Thoracic aorta (tissue), 2 donors: Measurements from ENCODE around the gene IGF2BP3. TPM values are rescaled to one million over a fixed set of nuclear protein-coding genes. Genes with fewer than 3 reads are reported as not detected.

Experiments used
- ATAC-seq: fragments of 150-250 bp; one replicate; pipeline ENCODE4 v1.8.0; 2017; ENCODE audit warnings: low read depth; ENCODE audit not compliant: insufficient number of reproducible peaks, low FRiP score
- DNase-seq: peaks from one replicate; pipeline ENCODE4 v3.0.0-alpha.2; 2020; ENCODE audit warnings: low spot score
- H3K27ac ChIP-seq, 2 donors: fragments of 200-600 bp; sonication (generic); 1 replicate in 1 of 2; 2 replicates in 1 of 2; pipeline ENCODE4 v1.5.1; 2016; ENCODE audit warnings: mild to moderate bottlenecking in 2 of 2, moderate library complexity in 2 of 2
- H3K27me3 ChIP-seq: fragments of 200-600 bp; sonication (generic); replicated peaks from 2 replicates; pipeline ENCODE4 v1.6.0; 2016; ENCODE audit warnings: mild to moderate bottlenecking; ENCODE audit not compliant: insufficient read depth
- H3K36me3 ChIP-seq: fragments of 200-600 bp; sonication (generic); one replicate; pipeline ENCODE4 v1.5.1; 2016
- H3K4me1 ChIP-seq, 2 donors: fragments of 200-600 bp; sonication (generic); 1 replicate in 1 of 2; 2 replicates in 1 of 2; pipeline versions ENCODE4 v1.5.1 to v1.6.0; 2016; ENCODE audit warnings: low read depth in 2 of 2, mild to moderate bottlenecking in 1 of 2; ENCODE audit not compliant: control insufficient read depth in 1 of 2
- H3K4me3 ChIP-seq: fragments of 200-600 bp; sonication (generic); 2 replicates; pipeline ENCODE4 v1.5.1; 2016; ENCODE audit warnings: mild to moderate bottlenecking
- H3K9me3 ChIP-seq: fragments of 200-600 bp; sonication (generic); 2 replicates; pipeline ENCODE4 v1.5.1; 2016
- total RNA-seq, 2 donors: library from RNA; depleted of rRNA; stranded (reverse); fragments of >200 nt; gene quantifications; one replicate each; pipeline versions ENCODE4 v1.1.0 to v1.2.3, GENCODE V29; 2016
- TF ChIP-seq, protein P1 (sequence below): fragments of 200-600 bp; sonication (generic); IDR thresholded peaks from one replicate; pipeline ENCODE4 v1.5.1; 2019; ENCODE audit warnings: antibody characterized with exemption

Gene IGF2BP3
- total RNA-seq, 2 donors from 2014 or later = 0.27 to 8.1 TPM

DNA sequence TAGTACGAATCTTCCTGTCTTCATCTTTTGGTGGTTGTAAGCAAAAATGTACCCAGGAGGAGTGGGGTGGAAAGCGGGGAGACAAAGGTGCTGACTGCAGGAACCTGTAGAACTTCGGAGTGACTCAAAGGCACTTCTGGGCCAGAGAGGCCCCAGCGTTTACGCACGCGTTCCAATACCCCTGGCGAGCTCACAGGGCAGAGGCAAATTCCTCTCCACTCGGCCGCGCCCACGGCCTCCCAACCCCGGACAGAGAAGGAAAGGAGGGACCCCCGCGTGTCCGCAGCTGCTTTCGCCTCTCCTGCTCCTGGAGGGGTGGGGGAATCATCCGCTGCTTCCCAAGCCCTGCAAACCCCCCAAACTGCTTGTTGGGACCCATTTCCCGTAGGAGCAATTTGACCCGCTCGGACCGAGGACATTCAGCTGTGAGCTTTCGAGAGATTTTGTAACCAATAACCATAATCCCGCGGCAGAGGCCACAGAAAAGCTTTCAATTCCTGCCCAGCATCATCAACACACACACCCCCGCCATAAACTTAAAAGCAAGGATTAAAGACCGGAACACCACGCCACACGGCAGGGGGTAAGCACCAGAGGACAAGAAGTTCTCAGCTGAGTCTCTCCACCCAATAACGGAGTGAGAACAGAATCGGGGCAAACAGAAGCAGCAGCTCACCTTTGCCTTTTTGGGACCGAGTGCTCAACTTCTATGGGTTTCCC, 2.3 kb downstream of the IGF2BP3 start:
- H3K4me3 ChIP-seq = peak overlapping the region; percentile 61

DNA sequence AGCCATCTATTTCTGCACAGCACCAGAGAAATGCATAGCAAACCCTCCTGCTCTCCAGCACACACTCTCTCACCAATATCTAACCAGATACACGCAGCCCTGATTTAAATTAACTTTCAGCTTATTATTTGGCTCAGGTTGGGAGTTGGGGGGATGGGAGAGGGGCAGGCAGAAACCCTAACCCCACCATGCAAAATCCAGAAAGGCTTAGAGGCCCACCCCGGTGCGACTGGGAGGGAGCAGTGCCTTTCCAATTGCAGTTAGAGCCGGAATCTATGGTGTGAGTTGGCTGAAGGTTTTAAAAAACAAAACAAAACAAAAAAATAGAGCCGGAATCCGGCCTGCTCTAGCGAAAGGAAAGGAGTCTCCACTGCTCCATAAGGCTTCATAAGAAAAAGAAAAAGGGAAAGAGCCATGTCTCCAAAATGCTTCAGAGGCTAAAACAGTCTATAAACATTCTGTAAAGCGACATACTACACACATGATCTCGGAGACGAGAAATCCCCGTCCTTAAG, 2.9 kb downstream of the IGF2BP3 start:
- H3K27ac ChIP-seq = no peak overlapping the region
- H3K4me3 ChIP-seq = no peak overlapping the region
- H3K4me1 ChIP-seq = peaks cover 24 to 34% of the 10 kb centered on the region in 2 donors
- peaks cover 35% of the 10 kb centered on the region for H3K27me3 ChIP-seq
- H3K36me3 ChIP-seq = no peaks in the 10 kb centered on the region
- TF ChIP-seq, protein P1, sequence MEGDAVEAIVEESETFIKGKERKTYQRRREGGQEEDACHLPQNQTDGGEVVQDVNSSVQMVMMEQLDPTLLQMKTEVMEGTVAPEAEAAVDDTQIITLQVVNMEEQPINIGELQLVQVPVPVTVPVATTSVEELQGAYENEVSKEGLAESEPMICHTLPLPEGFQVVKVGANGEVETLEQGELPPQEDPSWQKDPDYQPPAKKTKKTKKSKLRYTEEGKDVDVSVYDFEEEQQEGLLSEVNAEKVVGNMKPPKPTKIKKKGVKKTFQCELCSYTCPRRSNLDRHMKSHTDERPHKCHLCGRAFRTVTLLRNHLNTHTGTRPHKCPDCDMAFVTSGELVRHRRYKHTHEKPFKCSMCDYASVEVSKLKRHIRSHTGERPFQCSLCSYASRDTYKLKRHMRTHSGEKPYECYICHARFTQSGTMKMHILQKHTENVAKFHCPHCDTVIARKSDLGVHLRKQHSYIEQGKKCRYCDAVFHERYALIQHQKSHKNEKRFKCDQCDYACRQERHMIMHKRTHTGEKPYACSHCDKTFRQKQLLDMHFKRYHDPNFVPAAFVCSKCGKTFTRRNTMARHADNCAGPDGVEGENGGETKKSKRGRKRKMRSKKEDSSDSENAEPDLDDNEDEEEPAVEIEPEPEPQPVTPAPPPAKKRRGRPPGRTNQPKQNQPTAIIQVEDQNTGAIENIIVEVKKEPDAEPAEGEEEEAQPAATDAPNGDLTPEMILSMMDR = no peak
- no peak for ATAC-seq
- no peaks in the 10 kb centered on the region for H3K9me3 ChIP-seq
- DNase-seq = no peak

More for the DNA sequence above, 2.3 kb downstream of the IGF2BP3 start:
- H3K27me3 ChIP-seq = peaks cover 41% of the 10 kb centered on the region
- no peak for ATAC-seq
- DNase-seq = no peak
- peaks cover 24 to 34% of the 10 kb centered on the region in 2 donors for H3K4me1 ChIP-seq
- TF ChIP-seq, protein P1 = no peak
- H3K36me3 ChIP-seq = no peaks in the 10 kb centered on the region
- no peak overlapping the region for H3K27ac ChIP-seq
- H3K9me3 ChIP-seq = no peaks in the 10 kb centered on the region

DNA sequence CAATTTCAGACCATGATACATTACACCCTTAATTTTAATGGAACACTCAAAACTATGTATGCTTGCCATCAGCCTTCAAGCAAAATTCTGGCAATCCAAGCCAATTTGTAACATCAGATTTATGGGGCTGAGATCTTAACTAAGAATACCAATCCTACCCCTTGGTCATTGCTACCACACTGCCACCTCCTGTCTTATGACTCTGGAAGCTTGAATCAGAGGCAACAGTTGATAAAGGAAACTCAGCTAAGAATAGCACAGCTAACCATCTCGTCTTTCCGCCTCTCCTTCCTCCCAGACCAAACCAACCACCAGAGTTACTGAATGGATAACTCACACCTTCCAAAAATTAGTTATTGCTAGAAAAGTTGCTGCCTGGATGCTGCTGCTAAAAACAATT, 7.4 kb downstream of the IGF2BP3 start:
- H3K27ac ChIP-seq = no peak overlapping the region
- peaks cover 0 to 3% of the 10 kb centered on the region in 2 donors for H3K4me1 ChIP-seq
- no peak for DNase-seq
- H3K4me3 ChIP-seq = no peak overlapping the region
- no peaks in the 10 kb centered on the region for H3K9me3 ChIP-seq
- peaks cover 9% of the 10 kb centered on the region for H3K27me3 ChIP-seq
- TF ChIP-seq, protein P1 = no peak
- no peak for ATAC-seq
- H3K36me3 ChIP-seq = no peaks in the 10 kb centered on the region

DNA sequence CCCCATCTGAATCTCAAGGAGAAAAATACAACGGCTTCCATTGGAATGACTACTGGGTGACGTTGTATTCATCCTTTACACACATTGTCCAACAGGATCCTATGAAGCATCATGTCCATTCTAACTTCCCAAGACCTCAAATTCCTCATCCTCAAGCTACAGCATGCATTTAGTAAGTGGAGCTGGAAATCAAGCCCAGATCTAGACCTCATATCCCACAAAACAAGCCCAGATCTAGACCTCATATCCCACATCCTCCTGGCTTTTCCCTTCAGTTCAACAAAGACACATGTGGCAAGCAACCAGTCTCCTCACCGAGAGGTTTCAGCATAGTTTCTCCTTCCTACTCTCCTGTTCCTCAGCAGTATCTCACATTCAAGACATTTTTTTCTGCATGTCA, 12.2 kb downstream of the IGF2BP3 start:
- Histone ChIP-seq H3K4me1 (no peaks in the 10 kb centered on the region), H3K4me3 (no peak overlapping the region), H3K27me3 (no peaks in the 10 kb centered on the region), H3K9me3 (no peaks in the 10 kb centered on the region), H3K27ac (no peak overlapping the region), H3K36me3 (no peaks in the 10 kb centered on the region)
- DNase-seq (no peak), ATAC-seq (no peak)
- TF ChIP-seq, protein P1 = no peak

DNA sequence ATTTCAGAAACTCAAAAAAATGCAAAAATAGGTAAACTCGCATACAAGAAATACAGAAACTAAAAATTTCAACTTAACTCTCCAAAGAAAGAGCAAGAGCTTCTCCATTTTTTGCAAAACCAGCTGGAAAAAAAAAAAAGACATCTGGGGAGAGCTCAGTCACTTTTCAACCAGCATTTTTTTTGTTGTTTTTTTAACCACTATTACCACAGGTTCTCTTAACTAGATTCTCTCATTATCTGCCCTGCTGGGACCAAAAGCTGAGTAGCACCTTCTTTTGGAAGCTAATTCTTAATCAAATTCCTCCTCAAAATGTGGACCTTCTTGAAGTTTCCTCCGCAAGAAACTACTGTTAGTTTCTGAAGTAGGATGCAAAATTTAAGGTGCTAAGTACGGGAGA, 14.2 kb downstream of the IGF2BP3 start:
- no peak for ATAC-seq
- no peak overlapping the region for H3K4me3 ChIP-seq
- no peaks in the 10 kb centered on the region for H3K27me3 ChIP-seq
- H3K27ac ChIP-seq = no peak overlapping the region
- H3K36me3 ChIP-seq = no peaks in the 10 kb centered on the region
- no peak for DNase-seq
- no peaks in the 10 kb centered on the region for H3K4me1 ChIP-seq
- H3K9me3 ChIP-seq = no peaks in the 10 kb centered on the region
- TF ChIP-seq, protein P1 = no peak
